OCI-LY7 (cell line): ENCODE data around the gene GATAD2B.

ENCODE experiments used
- EZH2phosphoT487 ChIP-seq: fragments of 200-600 bp; sonication (generic); IDR thresholded peaks from 2 replicates; pipeline ENCODE4 v1.6.1; 2018; ENCODE audit warnings: low read depth, borderline replicate concordance, mild to moderate bottlenecking, mixed run types, antibody characterized with exemption, low read length, moderate library complexity, mixed read lengths
- TF ChIP-seq, protein P1 (sequence below): fragments of 200-600 bp; sonication (generic); conservative IDR thresholded peaks from 2 replicates; pipeline ENCODE4 v1.5.1; 2014; ENCODE audit warnings: mild to moderate bottlenecking, antibody characterized with exemption, low read length, moderate library complexity, mixed read lengths

DNA sequence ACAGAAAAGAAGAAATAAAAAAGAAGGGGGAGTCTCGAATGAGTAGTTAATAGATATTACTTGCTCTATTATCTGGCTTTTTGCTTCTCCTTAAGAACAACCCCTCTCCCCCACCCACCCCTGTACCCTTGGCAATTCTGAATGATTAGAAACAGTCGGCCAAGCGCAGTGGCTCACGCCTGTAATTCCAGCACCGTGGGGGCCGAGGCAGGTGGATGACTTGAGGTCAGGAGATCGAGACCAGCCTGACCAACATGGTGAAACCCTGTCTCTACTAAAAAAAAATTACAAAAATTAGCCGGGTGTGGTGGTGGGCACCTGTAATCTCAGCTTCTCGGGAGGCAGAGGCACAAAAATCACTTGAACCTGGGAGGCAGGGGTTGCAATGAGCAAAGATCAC is 42.7 kb downstream of the GATAD2B start:
- TF ChIP-seq, protein P1, sequence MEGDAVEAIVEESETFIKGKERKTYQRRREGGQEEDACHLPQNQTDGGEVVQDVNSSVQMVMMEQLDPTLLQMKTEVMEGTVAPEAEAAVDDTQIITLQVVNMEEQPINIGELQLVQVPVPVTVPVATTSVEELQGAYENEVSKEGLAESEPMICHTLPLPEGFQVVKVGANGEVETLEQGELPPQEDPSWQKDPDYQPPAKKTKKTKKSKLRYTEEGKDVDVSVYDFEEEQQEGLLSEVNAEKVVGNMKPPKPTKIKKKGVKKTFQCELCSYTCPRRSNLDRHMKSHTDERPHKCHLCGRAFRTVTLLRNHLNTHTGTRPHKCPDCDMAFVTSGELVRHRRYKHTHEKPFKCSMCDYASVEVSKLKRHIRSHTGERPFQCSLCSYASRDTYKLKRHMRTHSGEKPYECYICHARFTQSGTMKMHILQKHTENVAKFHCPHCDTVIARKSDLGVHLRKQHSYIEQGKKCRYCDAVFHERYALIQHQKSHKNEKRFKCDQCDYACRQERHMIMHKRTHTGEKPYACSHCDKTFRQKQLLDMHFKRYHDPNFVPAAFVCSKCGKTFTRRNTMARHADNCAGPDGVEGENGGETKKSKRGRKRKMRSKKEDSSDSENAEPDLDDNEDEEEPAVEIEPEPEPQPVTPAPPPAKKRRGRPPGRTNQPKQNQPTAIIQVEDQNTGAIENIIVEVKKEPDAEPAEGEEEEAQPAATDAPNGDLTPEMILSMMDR: no peak
- no peak for TF ChIP-seq EZH2phosphoT487
